Measurements from ENCODE around the gene TUBGCP5.

DNA sequence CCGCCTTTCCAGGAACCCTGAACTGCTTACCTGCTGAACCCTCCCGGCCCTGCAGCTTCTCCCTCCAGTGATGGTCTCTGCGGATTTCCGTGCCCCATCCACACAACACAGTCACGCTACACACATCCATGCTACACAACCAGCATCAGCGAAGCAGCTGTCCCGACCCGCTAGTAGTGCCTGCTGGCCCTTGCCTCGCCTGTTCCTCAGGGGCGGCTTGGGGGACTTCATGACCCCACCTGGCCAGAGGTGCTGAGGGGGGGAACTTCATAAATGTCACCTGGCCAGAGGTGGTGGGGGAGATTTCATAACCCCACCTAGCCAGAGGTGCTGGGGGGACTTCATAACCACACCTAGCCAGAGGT lies 530 bp upstream of the TUBGCP5 start:
- TF ChIP-seq, protein P1, sequence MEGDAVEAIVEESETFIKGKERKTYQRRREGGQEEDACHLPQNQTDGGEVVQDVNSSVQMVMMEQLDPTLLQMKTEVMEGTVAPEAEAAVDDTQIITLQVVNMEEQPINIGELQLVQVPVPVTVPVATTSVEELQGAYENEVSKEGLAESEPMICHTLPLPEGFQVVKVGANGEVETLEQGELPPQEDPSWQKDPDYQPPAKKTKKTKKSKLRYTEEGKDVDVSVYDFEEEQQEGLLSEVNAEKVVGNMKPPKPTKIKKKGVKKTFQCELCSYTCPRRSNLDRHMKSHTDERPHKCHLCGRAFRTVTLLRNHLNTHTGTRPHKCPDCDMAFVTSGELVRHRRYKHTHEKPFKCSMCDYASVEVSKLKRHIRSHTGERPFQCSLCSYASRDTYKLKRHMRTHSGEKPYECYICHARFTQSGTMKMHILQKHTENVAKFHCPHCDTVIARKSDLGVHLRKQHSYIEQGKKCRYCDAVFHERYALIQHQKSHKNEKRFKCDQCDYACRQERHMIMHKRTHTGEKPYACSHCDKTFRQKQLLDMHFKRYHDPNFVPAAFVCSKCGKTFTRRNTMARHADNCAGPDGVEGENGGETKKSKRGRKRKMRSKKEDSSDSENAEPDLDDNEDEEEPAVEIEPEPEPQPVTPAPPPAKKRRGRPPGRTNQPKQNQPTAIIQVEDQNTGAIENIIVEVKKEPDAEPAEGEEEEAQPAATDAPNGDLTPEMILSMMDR (IDR thresholded peaks at IDR 0.05; ENCODE audit: extremely low read depth in 1 of 2, insufficient read depth in 1 of 2, low read depth in 1 of 2, low read length in 2 of 2) = no peak
- TF ChIP-seq POLR2A (IDR thresholded peaks at IDR 0.05; ENCODE audit: low read depth, low read length) (no peak), EZH2 (IDR thresholded peaks at IDR 0.05; ENCODE audit: borderline replicate concordance, low read depth, low read length, severe bottlenecking) (no peak), POLR2AphosphoS5 (IDR thresholded peaks at IDR 0.05; ENCODE audit: insufficient read depth, low read depth, low read length) (no peak)
